ENCODE data around the gene PLCE1.

PLCE1 gene

GRCh38 chr10:94025806-94026205 lies 32.1 kb downstream of the PLCE1 start:
- ATAC-seq: no peak

GRCh38 chr10:94027197-94027596 lies 33.5 kb downstream of the PLCE1 start:
- ATAC-seq: no peak

DNA sequence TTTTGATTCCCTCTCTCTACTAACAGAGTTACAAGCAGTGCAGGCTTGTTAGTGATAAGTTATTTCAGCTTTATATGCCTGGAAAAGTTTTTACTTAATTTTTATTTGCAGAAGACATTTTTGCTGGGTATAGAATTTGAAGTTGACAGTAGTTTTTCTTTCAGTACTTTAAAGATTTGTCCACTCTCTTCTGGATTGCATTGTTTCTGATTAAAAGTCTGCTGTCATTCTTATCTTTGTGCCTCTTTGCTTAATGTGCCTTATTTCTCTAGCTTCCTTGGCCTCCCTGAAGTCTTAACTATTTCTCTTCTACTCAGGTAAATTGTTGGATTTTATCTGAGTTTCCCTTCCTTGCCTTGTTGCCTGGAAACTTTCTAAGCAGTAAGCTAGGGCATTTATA lies 36.2 kb downstream of the PLCE1 start:
- ATAC-seq: no peak

GRCh38 chr10:94035982-94036765 lies 42.4 kb downstream of the PLCE1 start:
- no peak for ATAC-seq

DNA sequence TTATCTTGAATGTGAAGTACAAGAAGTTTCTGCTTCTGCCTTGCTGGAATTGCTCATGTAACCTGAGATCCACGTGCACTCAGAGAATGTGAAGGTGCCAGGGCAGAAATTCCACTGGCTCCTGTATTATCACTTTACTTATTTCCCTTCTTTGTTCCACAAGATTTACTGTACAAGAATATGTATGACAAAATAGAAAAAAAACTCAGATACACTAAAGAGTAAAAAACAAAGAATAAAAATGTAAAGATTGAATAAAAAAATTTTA lies 43.0 kb downstream of the PLCE1 start:
- ATAC-seq: no peak

DNA sequence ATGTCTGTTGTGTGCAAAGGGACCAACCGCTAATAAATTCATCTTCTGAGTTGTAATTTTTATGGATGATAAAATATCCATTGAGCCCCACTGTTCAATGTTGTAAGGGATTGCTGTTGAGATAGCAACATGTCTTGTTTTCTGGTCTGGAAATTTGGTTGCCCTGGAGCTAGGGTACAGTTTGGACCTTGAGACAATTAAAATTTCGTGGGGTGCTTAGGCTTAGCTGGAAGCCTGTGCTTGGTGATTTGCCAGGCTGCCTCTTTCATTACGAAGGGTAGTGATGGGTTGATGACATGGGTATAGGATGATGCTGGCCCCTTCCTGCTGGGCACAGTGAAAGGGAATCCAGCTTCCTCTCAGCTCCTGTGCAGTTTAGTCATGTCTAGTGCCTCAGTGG lies 43.6 kb downstream of the PLCE1 start:
- no peak for ATAC-seq

DNA sequence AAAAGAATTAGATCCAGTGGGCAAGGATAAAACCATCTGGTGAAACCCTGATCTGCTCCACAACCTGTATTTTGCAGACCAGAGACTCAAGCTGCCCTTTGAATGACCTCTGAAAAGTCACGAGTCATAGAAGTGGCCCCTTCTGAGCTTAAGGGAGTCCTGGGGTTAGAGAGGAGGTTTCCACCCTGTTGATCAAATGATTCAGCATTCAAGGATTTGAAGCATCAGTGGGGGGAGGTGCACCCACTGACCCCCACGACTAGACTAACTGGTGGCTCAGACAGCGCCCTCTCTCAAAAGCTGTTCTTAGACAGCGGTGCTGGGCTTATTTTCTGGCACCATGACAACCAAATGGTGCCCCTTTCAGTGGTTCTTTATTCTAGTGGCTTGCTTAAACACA lies 44.3 kb downstream of the PLCE1 start:
- no peak for ATAC-seq

- no peak for ATAC-seq
Measured at GRCh38 chr10:94041206-94041605, 47.5 kb downstream of the PLCE1 start.

DNA sequence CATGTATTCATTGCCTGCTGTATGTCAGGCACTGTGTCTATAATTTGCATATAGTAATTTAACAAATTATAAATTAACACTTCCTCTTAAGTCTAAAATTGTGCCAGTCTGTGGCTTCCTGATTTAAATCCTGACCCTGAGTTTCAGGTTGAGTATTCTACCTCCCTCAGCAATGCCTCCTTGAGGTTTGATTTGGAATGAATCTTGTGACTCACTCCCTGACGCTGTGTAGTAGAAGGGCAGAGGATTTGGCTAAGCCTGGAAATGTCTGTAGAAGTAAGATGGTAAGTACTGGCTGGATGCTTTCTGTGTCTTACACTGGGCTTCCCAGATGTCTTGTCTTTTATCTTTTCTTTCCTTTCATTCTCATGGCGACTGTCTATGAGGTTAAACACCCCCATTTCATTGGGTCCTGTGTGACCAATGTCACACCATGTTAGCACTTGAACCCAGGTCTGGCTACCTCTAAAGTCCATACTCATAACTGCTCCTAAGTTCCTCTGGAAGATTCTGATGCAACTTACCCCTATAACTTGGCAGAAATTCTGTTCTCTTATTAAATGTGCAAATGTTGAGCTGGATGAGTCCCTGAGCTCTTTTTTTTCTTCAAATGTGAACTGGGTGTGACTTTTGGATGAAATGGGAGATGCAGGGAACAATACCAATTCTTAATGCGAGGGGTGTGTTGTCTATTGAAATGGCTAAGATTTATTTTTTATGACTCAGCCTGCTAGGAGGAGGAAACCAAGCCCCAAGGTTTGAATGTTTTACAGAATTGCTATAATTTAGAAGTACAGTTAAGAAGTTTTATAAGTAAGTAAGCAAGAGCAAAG lies 48.5 kb downstream of the PLCE1 start:
- no peak for ATAC-seq

GRCh38 chr10:94042834-94043175 lies 49.1 kb downstream of the PLCE1 start:
- no peak for ATAC-seq
